Uterus (tissue), 2 donors: ENCODE measurements around the gene IFRD1.

ENCODE experiments used
- CTCF ChIP-seq, 4 experiments: fragments of 200-600 bp in 2 of 4; fragments of 450-650 bp in 2 of 4; sonication (generic) in 2 of 4; IDR thresholded peaks; one replicate each; pipeline ENCODE4 v1.5.1; 2016 to 2019; ENCODE audit warnings: antibody characterized with exemption in 4 of 4, mild to moderate bottlenecking in 2 of 4, moderate library complexity in 1 of 4
- POLR2A ChIP-seq, 2 donors: fragments of 450-650 bp; IDR thresholded peaks; one replicate each; pipeline ENCODE4 v1.6.1; 2016; ENCODE audit warnings: antibody characterized with exemption in 2 of 2, mild to moderate bottlenecking in 1 of 2, moderate library complexity in 1 of 2

DNA sequence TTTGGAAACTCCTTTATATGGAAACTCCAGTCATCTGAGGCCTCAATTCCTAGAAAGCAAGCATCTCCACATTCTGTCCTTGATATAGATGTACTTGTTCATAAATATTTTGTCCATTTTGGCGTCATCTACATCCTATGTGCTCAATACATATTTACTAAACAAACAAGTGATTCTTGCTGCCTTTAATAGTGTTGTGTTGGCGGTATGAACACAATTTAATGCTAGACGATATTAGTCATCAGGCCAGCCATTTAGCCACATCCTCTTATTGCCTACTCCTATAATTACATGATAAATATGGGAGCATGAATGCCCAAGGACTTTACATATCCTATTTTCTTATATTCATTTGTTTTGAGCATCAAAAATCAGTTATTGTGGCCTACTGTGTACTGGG, 18.5 kb upstream of the IFRD1 start:
- TF ChIP-seq CTCF (IDR thresholded peaks at IDR 0.05) = no peak
- TF ChIP-seq POLR2A (IDR thresholded peaks at IDR 0.05) = no peak
